ENCODE results near the gene ACP2.
"Not testable (repeated sequence)": the region's sequence is repeated elsewhere in the genome, so short reads cannot be mapped to it uniquely, and the experiment has no call there.

ACP2 gene

GRCh38 chr11:47208008-47208552 lies 40.5 kb downstream of the ACP2 start:
- DNase-seq (ENCODE audit: low read depth in 2 of 2, low spot score in 1 of 2): not testable (repeated sequence)

GRCh38 chr11:47207459-47207858 lies 41.2 kb downstream of the ACP2 start:
- DNase-seq (ENCODE audit: low read depth in 2 of 2, low spot score in 1 of 2): no peak

- DNase-seq (ENCODE audit: low read depth in 2 of 2, low spot score in 1 of 2): not testable (repeated sequence)
Observed at GRCh38 chr11:47206577-47206976, 42.0 kb downstream of the ACP2 start.

- DNase-seq (ENCODE audit: low read depth in 2 of 2, low spot score in 1 of 2): no peak
Observed at GRCh38 chr11:47204637-47204989, 44.0 kb downstream of the ACP2 start.

- no peak for DNase-seq (ENCODE audit: low read depth in 2 of 2, low spot score in 1 of 2)
Observed at GRCh38 chr11:47202576-47202975, 46.0 kb downstream of the ACP2 start.

GRCh38 chr11:47201015-47201414 lies 47.6 kb downstream of the ACP2 start:
- DNase-seq (ENCODE audit: low read depth in 2 of 2, low spot score in 1 of 2): no peak

- not testable (repeated sequence) for DNase-seq (ENCODE audit: low read depth in 2 of 2, low spot score in 1 of 2)
Observed at GRCh38 chr11:47198161-47198560, 50.5 kb downstream of the ACP2 start.

- DNase-seq (ENCODE audit: low read depth in 2 of 2, low spot score in 1 of 2): no peak
Observed at GRCh38 chr11:47192111-47192510, 56.5 kb downstream of the ACP2 start.

- not testable (repeated sequence) for DNase-seq (ENCODE audit: low read depth in 2 of 2, low spot score in 1 of 2)
Observed at GRCh38 chr11:47191137-47191536, 57.5 kb downstream of the ACP2 start.
